ENCODE results near the gene TCF20.

Gene TCF20

GRCh38 chr22:42256220-42256619 is 14.2 kb downstream of the TCF20 start:
- Histone ChIP-seq H2AFZ (ENCODE audit: low read depth) (no peak overlapping the region), H4K20me1 (ENCODE audit: insufficient read depth) (peaks cover 27% of the 10 kb centered on the region), H3K79me2 (ENCODE audit: insufficient read depth, low read depth) (peaks cover 92% of the 10 kb centered on the region), H3K4me2 (no peak overlapping the region), H3K9ac (no peak overlapping the region), H3K36me3 (ENCODE audit: insufficient read depth) (no peaks in the 10 kb centered on the region), H3K27ac (no peak overlapping the region), H3K4me3 (IDR thresholded peaks at IDR 0.05; ENCODE audit: insufficient read depth, low read depth, low read length) (no peak overlapping the region), H3K27me3 (ENCODE audit: insufficient read depth, low read depth) (no peaks in the 10 kb centered on the region), H3K4me1 (ENCODE audit: low read depth, poor library complexity, severe bottlenecking) (peaks cover 7% of the 10 kb centered on the region)
- TF ChIP-seq, protein P1, sequence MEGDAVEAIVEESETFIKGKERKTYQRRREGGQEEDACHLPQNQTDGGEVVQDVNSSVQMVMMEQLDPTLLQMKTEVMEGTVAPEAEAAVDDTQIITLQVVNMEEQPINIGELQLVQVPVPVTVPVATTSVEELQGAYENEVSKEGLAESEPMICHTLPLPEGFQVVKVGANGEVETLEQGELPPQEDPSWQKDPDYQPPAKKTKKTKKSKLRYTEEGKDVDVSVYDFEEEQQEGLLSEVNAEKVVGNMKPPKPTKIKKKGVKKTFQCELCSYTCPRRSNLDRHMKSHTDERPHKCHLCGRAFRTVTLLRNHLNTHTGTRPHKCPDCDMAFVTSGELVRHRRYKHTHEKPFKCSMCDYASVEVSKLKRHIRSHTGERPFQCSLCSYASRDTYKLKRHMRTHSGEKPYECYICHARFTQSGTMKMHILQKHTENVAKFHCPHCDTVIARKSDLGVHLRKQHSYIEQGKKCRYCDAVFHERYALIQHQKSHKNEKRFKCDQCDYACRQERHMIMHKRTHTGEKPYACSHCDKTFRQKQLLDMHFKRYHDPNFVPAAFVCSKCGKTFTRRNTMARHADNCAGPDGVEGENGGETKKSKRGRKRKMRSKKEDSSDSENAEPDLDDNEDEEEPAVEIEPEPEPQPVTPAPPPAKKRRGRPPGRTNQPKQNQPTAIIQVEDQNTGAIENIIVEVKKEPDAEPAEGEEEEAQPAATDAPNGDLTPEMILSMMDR (conservative IDR thresholded peaks at IDR 0.05; ENCODE audit: low read depth, low read length): no peak

DNA sequence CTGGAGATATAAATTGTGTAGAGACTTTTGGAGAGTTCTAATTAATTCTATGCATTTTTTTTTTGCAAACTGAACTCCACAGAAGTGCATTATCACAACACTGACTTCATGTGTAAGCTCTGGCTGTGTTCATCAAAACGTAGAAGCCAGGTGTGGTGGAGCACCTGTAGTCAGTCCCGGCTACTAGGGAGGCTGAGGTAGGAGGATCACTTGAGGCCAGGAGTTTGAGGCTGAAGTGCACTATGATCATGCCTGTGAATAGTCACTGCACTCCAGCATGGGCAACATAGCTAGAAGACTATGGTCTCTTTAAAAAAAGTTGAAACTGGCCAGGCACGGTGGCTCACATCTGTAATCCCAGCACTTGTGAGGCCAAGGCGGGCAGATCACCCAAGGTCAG is 20.6 kb downstream of the TCF20 start:
- H3K4me1 ChIP-seq (ENCODE audit: low read depth, poor library complexity, severe bottlenecking): no peaks in the 10 kb centered on the region

GRCh38 chr22:42248995-42249394 is 21.5 kb downstream of the TCF20 start:
- H3K9ac ChIP-seq: no peak overlapping the region
- H2AFZ ChIP-seq (ENCODE audit: low read depth): no peak overlapping the region
- H3K27ac ChIP-seq: no peak overlapping the region
- H3K4me3 ChIP-seq (IDR thresholded peaks at IDR 0.05; ENCODE audit: insufficient read depth, low read depth, low read length): no peak overlapping the region
- no peaks in the 10 kb centered on the region for H3K27me3 ChIP-seq (ENCODE audit: insufficient read depth, low read depth)
- peaks cover 3% of the 10 kb centered on the region for H3K4me1 ChIP-seq (ENCODE audit: low read depth, poor library complexity, severe bottlenecking)
- TF ChIP-seq, protein P1 (conservative IDR thresholded peaks at IDR 0.05; ENCODE audit: low read depth, low read length): no peak
- H3K4me2 ChIP-seq: no peak overlapping the region
- H3K79me2 ChIP-seq (ENCODE audit: insufficient read depth, low read depth): peaks cover 84% of the 10 kb centered on the region
- no peaks in the 10 kb centered on the region for H3K36me3 ChIP-seq (ENCODE audit: insufficient read depth)
- peaks cover 4% of the 10 kb centered on the region; the same call in 1 of the 2 replicates for H4K20me1 ChIP-seq (ENCODE audit: insufficient read depth)

More for the DNA sequence above, 20.6 kb downstream of the TCF20 start:
- Histone ChIP-seq H2AFZ (ENCODE audit: low read depth) (no peak overlapping the region), H3K27me3 (ENCODE audit: insufficient read depth, low read depth) (no peaks in the 10 kb centered on the region), H3K4me2 (no peak overlapping the region), H3K4me3 (IDR thresholded peaks at IDR 0.05; ENCODE audit: insufficient read depth, low read depth, low read length) (no peak overlapping the region), H3K27ac (no peak overlapping the region), H3K9ac (no peak overlapping the region), H4K20me1 (ENCODE audit: insufficient read depth) (peaks cover 8% of the 10 kb centered on the region; the same call in 1 of the 2 replicates), H3K79me2 (ENCODE audit: insufficient read depth, low read depth) (peaks cover 83% of the 10 kb centered on the region), H3K36me3 (ENCODE audit: insufficient read depth) (no peaks in the 10 kb centered on the region)
- TF ChIP-seq, protein P1 (conservative IDR thresholded peaks at IDR 0.05; ENCODE audit: low read depth, low read length): no peak

- H3K4me1 ChIP-seq (ENCODE audit: low read depth, poor library complexity, severe bottlenecking): peaks cover 9% of the 10 kb centered on the region
- H3K9ac ChIP-seq: no peak overlapping the region
- no peak overlapping the region for H2AFZ ChIP-seq (ENCODE audit: low read depth)
- H3K4me3 ChIP-seq (IDR thresholded peaks at IDR 0.05; ENCODE audit: insufficient read depth, low read depth, low read length): no peak overlapping the region
- H3K27me3 ChIP-seq (ENCODE audit: insufficient read depth, low read depth): no peaks in the 10 kb centered on the region
- peaks cover 87% of the 10 kb centered on the region; the same call in 1 of the 2 replicates for H3K79me2 ChIP-seq (ENCODE audit: insufficient read depth, low read depth)
- no peaks in the 10 kb centered on the region; the same call in 1 of the 2 replicates for H4K20me1 ChIP-seq (ENCODE audit: insufficient read depth)
- TF ChIP-seq, protein P1 (conservative IDR thresholded peaks at IDR 0.05; ENCODE audit: low read depth, low read length): no peak
- no peaks in the 10 kb centered on the region for H3K36me3 ChIP-seq (ENCODE audit: insufficient read depth)
- no peak overlapping the region for H3K4me2 ChIP-seq
- no peak overlapping the region for H3K27ac ChIP-seq
Observed at GRCh38 chr22:42247596-42247995, 22.9 kb downstream of the TCF20 start.

All from KMS-11 (cell line).